Stimulated activated effector memory CD8-positive, alpha-beta T cell treated with anti-CD3 and anti-CD28 coated beads, Interleukin-12 subunit alpha, Interleukin-12 subunit beta, amount 100 ng/mL, for 72 hours (primary cell): ENCODE results near the gene SCFD1.
A peak's percentile ranks its signal among the peaks of the same experiment; 100 is the strongest.
"Not testable (repeated sequence)": the region's sequence is repeated elsewhere in the genome, so short reads cannot be mapped to it uniquely, and the experiment has no call there.

Experiments
- ATAC-seq: fragments of 150-1000 bp; cut with Tn5 transposase; 2 replicates; pipeline ENCODE4 v1.10.0; 2021
- DNase-seq, 2 donors: peaks; one replicate each; pipeline ENCODE4 v3.0.0; 2021 to 2022; ENCODE audit warnings: low spot score in 2 of 2
- H3K27ac Mint-ChIP-seq: one replicate; pipeline ENCODE4 v1.8.0; 2022; ENCODE audit warnings: mild to moderate bottlenecking, mixed read lengths
- H3K36me3 Mint-ChIP-seq: one replicate; pipeline ENCODE4 v1.8.0; 2022; ENCODE audit warnings: mild to moderate bottlenecking, mixed read lengths
- H3K4me1 Mint-ChIP-seq: one replicate; pipeline ENCODE4 v1.8.0; 2022; ENCODE audit warnings: mixed read lengths
- H3K4me3 Mint-ChIP-seq: one replicate; pipeline ENCODE4 v1.8.0; 2022; ENCODE audit warnings: mild to moderate bottlenecking, mixed read lengths
- H3K9me3 Mint-ChIP-seq: one replicate; pipeline ENCODE4 v1.8.0; 2022; ENCODE audit warnings: mixed read lengths

Gene SCFD1, protein sequence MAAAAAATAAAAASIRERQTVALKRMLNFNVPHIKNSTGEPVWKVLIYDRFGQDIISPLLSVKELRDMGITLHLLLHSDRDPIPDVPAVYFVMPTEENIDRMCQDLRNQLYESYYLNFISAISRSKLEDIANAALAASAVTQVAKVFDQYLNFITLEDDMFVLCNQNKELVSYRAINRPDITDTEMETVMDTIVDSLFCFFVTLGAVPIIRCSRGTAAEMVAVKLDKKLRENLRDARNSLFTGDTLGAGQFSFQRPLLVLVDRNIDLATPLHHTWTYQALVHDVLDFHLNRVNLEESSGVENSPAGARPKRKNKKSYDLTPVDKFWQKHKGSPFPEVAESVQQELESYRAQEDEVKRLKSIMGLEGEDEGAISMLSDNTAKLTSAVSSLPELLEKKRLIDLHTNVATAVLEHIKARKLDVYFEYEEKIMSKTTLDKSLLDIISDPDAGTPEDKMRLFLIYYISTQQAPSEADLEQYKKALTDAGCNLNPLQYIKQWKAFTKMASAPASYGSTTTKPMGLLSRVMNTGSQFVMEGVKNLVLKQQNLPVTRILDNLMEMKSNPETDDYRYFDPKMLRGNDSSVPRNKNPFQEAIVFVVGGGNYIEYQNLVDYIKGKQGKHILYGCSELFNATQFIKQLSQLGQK

DNA sequence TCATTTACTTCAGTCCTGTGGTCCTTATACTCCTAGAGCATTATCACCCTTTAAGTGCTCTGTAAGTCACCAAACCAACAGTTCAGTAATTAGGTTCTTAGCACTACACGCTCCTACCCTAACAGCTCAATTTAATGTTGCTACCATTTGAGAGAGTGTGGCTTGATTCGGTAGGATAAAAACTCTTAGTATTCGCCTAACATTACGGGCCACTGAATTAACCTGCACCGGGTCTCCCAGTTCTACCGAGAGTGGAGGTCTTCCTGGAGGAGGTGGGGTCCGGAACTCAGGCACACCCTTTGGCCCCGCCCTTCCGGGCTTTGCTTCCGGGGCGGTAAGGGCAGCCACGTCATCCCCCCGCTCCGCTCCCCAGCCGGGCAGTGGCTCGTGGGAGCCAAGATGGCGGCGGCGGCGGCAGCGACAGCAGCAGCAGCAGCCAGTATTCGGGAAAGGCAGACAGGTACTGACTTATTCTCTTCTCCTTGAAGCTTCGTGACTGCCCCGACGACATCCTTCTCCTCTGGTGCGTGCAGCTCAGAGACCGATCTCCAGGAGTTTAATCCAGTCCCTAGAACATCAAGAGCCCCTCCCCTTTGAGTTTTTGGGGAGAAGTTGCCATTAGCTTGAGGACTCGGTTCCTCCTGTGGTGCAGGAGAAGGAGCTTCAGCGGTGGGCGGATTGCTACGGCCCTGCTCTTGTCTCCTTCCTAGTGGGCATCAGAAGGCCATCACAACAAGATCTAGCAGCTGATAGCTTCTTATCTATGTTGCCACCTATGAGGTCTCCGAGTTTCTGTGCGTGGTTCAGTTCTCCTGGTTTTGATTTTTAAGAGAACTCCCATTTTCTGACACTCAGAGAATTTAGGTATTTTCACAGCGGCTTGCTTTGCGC, at the start of gene SCFD1:
Gene SCFD1 (plus strand): TSS at position 380 of the 891 bp plus-strand sequence. CDS start 20 bp downstream, at position 400.
- DNase-seq (peak; percentile 86 to 95), ATAC-seq (peak; percentile 99)
- Mint-ChIP-seq H3K27ac (peak within 1 kb of the TSS; percentile 95), H3K36me3 (peaks cover 21% of the 10 kb centered on the region), H3K4me3 (peak within 1 kb of the TSS; percentile 89), H3K4me1 (peaks cover 27% of the 10 kb centered on the region), H3K9me3 (no peaks in the 10 kb centered on the region)

DNA sequence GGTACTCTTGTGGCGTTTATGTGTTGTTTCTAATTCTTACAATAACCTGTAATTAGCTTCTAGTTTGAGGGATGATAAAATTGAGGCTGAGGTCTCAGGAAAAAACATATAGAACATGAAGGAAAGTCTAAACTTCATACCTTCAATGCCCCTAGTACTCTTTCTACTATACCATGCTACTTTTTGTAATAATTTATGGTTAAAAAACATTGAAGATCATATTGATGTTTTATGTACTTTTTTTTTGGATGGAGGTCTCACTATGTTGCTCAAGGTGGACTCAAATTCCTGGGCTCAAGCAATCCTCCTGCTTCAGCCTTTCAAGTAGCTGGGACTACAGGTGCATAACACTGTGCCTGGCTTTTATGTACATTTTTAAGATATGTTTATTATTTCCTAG, 49.3 kb upstream of the SCFD1 start:
- peaks cover 79% of the 10 kb centered on the region for H3K4me1 Mint-ChIP-seq
- H3K36me3 Mint-ChIP-seq, result no peaks in the 10 kb centered on the region
- H3K9me3 Mint-ChIP-seq, result no peaks in the 10 kb centered on the region
- H3K27ac Mint-ChIP-seq, result no peak overlapping the region
- no peak for ATAC-seq
- H3K4me3 Mint-ChIP-seq, result no peak overlapping the region
- DNase-seq, result no peak

DNA sequence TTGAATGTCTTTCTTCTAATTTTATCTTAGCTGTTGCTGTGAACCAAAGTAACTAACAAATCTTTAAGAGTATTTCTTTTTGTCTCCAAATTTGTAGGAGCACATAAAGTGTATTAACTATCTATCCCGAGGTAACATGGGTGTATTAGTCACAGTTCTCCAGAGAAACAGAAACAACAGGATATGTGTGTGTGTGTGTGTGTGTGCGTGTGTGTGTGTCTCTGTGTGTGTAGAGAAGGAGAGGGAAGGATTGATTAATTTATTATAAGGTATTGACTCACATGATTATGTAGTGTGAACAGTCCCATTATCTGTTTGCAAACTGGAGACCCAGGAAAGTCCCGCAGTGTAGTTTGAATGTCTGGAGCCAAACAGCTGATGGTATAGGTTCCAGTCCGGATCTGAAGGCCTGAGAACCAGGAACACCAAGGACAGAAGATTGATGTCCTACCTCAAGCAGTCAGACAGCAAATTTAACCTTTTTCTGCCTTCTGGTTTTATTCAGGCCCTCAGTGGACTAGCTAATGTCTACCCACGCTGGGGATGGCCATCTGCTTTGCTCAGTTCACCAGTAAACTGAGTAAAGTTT, 48.8 kb upstream of the SCFD1 start:
- H3K4me3 Mint-ChIP-seq, result no peak overlapping the region
- H3K9me3 Mint-ChIP-seq, result no peaks in the 10 kb centered on the region
- ATAC-seq (no peak), DNase-seq (no peak)
- H3K36me3 Mint-ChIP-seq, result no peaks in the 10 kb centered on the region
- H3K4me1 Mint-ChIP-seq, result peaks cover 78% of the 10 kb centered on the region
- H3K27ac Mint-ChIP-seq, result no peak overlapping the region

DNA sequence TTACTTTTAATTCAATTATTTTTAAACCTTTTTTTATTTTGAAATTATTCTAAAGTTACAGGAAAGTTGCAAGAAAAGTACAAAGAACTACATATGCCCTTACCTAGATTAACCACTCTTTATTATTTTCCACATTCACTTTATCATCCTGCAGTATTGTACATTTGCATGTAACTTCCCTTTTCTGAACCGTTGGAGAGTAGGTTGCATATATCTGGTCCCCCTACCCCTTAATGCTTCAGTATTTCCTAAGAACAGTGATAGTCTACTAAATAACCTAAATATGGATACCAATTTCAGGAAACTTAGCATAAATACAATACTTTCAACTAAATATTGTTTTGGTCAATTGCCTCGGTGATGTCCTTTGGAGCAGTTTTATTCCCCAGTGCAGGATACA, 48.2 kb upstream of the SCFD1 start:
- Mint-ChIP-seq H3K36me3 (no peaks in the 10 kb centered on the region), H3K4me3 (no peak overlapping the region), H3K9me3 (no peaks in the 10 kb centered on the region), H3K27ac (no peak overlapping the region), H3K4me1 (peaks cover 75% of the 10 kb centered on the region)
- no peak for ATAC-seq
- no peak for DNase-seq

DNA sequence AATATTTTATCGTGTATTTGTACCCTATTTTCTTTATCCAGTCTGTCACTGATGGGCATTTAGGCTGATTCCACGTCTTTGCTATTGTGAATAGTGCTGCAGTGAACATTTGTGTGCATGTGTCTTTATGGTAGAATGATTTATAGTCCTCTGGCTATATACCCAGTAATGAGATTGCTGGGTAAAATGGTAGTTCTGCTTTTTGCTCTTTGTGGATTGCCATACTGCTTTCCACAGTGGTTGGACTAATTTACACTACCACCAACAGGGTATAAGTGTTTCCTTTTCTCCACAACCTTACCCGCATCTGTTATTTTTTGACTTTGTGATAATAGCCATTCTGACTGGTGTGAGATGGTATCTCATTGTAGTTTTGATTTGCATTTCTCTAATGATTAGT, 47.3 kb upstream of the SCFD1 start:
- H3K27ac Mint-ChIP-seq, H3K9me3 Mint-ChIP-seq, H3K4me3 Mint-ChIP-seq, DNase-seq, H3K36me3 Mint-ChIP-seq, ATAC-seq: not testable (repeated sequence)
- peaks cover 67% of the 10 kb centered on the region for H3K4me1 Mint-ChIP-seq

DNA sequence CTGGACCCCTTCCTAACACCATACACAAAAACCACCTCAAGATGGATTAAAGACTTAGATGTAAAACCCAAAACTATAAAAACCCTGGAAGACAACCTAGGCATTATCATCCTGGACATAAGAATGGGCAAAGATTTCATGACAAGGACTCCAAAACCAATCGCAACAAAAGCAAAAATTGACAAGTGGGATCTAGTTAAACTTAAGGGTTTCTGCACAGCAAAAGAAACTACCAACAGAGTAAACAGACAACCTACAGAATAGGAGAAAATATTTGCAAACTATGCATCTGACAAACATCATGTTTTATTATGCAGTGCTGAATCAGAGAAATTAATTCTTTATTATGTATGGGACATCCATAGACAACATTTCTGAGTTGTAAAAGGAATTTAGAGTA, 45.8 kb upstream of the SCFD1 start:
- ATAC-seq, H3K27ac Mint-ChIP-seq: not testable (repeated sequence)
- peaks cover 51% of the 10 kb centered on the region for H3K4me1 Mint-ChIP-seq

DNA sequence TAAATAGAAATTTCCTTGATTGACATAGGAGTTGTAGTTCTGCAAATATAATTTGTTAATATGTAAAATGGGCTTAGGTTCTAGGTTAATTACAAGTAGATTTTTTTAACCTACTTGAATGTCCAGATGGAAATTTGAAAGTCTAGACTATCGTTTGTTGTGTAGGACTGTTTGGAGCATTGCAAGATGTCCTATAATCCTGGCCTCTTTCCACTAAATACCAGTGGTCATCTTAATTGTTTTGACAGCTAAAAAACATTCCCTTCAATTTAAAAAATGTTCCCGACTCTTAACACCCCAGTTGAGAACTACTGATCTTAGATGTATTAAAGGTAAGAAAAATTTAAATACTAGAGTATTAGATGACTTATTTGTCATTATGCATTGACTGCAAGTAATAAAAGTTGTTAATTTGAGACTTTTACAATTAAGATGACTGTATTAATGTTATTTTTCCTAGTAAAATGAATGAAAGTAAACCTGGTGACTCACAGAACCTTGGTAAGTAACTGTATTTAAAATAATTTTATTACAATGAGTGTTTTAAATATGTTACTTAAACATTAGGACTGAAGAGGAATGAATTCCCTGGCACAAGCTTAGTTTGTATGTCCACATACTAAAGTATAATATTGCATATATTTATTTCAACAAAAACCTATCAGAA, 41.4 kb upstream of the SCFD1 start:
- Mint-ChIP-seq H3K27ac (no peak overlapping the region), H3K4me3 (no peak overlapping the region), H3K36me3 (peaks cover 18% of the 10 kb centered on the region), H3K4me1 (peaks cover 38% of the 10 kb centered on the region), H3K9me3 (peaks cover 4% of the 10 kb centered on the region)
- DNase-seq, result no peak
- ATAC-seq, result no peak

More for the DNA sequence above, 45.8 kb upstream of the SCFD1 start:
- H3K4me3 Mint-ChIP-seq, H3K9me3 Mint-ChIP-seq, DNase-seq, H3K36me3 Mint-ChIP-seq: not testable (repeated sequence)

DNA sequence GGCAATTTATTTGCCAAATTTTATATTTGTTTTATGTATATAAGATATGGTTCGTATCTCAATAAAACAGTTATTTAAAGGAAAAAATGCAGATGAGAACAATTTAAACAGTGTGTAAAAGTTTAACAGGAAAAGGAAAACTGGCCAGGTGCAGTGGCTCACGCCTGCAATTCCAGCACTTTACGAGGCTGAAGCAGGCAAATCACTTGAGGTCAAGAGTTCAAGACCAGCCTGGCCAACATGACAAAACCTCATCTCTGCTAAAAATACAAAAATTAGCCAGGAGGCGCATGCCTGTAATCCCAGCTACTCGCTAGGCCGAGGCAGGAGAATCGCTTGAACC, 40.9 kb upstream of the SCFD1 start:
- DNase-seq, result no peak
- ATAC-seq, result no peak
- H3K4me3 Mint-ChIP-seq, result no peak overlapping the region
- H3K27ac Mint-ChIP-seq, result no peak overlapping the region
- H3K4me1 Mint-ChIP-seq, result peaks cover 37% of the 10 kb centered on the region
- H3K36me3 Mint-ChIP-seq, result peaks cover 23% of the 10 kb centered on the region
- H3K9me3 Mint-ChIP-seq, result peaks cover 4% of the 10 kb centered on the region

DNA sequence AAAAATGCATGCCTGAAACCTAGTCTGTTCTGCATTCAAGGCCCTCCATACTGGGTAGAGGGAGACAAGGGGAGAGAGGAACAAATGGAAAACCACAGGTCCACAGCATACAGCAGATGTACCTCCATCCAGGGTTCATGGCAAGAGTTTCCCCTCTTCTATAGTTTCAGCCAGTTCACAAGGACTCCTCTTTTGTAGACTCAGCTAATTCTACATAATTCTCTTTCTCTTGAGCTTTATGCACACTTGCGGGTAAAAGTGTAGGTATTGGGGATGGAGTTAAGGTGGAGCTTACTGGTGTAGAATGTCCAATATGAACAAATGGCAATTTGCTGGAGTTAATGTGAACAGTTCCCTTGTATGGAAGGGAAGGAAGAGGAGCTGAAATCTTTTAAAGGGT, 39.7 kb upstream of the SCFD1 start:
- Mint-ChIP-seq H3K27ac (no peak overlapping the region), H3K4me3 (no peak overlapping the region), H3K9me3 (peaks cover 4% of the 10 kb centered on the region), H3K4me1 (peaks cover 31% of the 10 kb centered on the region), H3K36me3 (peaks cover 24% of the 10 kb centered on the region)
- no peak for ATAC-seq
- DNase-seq, result no peak

DNA sequence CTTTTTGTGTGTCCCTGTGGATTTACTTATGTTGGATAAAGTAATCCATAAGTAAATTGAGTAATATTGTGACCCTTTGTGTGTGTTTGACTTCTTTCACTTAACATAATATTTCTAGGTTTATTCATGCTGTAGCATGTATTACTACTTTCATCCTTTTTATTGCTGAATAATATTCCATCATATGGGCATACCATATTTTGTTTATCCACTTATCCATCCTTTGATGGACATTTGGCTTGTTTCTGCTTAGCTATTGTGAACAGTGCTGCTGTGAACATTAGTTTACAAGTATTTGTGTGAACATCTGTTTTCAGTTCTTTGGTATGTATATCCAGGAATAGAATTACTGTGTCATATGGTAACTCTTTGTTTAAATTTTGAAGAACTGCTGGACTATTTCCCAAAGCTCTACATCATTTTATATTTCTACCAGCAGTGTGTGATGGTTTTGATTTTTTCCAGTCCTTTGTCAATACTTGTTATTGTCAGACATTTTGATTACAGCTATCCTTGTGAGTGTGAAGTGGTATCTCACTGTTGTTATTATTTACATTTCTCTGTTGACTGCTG, 38.0 kb upstream of the SCFD1 start:
- Mint-ChIP-seq H3K9me3 (peaks cover 4% of the 10 kb centered on the region), H3K4me3 (no peak overlapping the region), H3K27ac (no peak overlapping the region), H3K36me3 (peaks cover 31% of the 10 kb centered on the region), H3K4me1 (peaks cover 22% of the 10 kb centered on the region)
- ATAC-seq (no peak), DNase-seq (no peak)

DNA sequence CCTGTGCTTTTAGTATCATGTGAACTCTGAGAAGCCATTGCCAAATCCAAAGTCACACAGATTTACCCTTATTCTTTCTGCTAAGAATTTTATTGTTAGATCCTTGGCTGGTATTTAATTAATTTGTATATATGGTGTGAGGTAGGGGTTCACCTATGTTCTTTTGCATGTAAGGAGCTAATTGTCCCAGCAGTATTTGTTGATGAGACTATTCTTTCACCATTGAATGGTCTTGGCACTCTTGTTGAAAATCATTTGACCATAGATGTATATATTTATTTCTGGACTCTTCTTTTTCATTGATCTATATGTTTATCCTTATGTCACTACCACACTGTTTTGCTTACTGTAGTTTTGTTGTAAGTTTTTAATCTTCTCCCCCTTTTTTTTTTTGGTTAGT, 36.9 kb upstream of the SCFD1 start:
- no peak overlapping the region for H3K27ac Mint-ChIP-seq
- no peak for DNase-seq
- H3K9me3 Mint-ChIP-seq, result peaks cover 4% of the 10 kb centered on the region
- H3K36me3 Mint-ChIP-seq, result peaks cover 42% of the 10 kb centered on the region
- no peak for ATAC-seq
- peaks cover 22% of the 10 kb centered on the region for H3K4me1 Mint-ChIP-seq
- no peak overlapping the region for H3K4me3 Mint-ChIP-seq

DNA sequence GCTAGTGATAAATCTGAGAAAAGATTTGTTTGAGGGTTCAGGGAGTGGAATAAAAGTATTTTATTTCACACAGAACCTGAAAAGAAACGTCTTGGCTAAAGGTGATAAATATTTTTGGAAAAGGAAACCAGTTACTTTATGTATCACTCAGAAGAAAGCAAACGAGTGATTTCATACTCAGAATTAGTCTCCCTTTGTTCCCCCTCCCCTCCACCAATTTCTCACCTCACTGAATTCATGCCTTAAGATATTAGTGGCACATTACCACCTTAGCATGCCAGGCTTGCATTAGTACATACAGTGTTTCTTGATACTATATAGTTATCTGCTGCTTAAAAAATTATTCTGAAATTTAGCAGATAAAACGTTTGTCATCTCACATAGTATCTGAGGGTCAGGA, 35.0 kb upstream of the SCFD1 start:
- DNase-seq, result no peak
- ATAC-seq, result peak; percentile 71
- peaks cover 4% of the 10 kb centered on the region for H3K9me3 Mint-ChIP-seq
- peaks cover 55% of the 10 kb centered on the region for H3K36me3 Mint-ChIP-seq
- peaks cover 17% of the 10 kb centered on the region for H3K4me1 Mint-ChIP-seq
- no peak overlapping the region for H3K27ac Mint-ChIP-seq
- H3K4me3 Mint-ChIP-seq, result no peak overlapping the region

DNA sequence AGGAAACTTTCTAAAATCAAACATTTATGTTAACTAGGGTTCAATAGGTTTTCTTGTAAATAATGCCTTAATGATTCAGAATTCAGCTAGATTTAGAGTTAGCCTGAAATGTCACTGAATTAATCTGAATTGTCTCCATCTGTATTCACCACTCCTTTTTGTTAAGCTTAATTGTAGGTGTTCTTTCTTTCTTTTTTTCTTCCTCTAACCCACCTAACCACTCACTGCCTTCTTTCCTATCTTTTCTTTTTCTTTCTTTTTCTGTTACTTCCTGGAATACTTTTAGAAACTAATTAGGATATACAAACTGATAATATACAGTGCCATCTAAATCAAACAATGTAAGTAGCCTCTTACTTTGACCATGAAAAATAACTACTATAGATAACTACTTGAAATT, 33.2 kb upstream of the SCFD1 start:
- DNase-seq (no peak), ATAC-seq (no peak)
- Mint-ChIP-seq H3K36me3 (peaks cover 67% of the 10 kb centered on the region), H3K4me3 (no peak overlapping the region), H3K27ac (peak overlapping the region; percentile 27), H3K4me1 (peaks cover 11% of the 10 kb centered on the region), H3K9me3 (peaks cover 4% of the 10 kb centered on the region)

DNA sequence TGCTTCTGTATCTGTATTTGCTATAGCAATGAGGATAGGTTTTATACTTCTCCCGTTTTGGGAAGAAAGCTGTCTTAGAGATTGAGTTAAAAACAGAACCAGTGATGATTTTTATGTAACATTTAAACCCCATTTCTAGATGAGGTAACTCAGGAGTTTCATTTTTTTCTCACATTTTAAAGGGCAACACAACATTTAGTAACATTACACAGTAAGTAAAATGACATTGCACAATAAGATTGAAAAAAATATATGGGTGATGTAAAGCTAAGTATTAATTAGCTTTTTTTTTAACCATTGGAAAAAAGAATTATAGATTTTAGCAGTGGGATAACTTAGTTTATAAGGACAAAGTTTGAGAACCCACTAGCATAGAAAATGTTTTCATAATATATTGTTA, 25.2 kb upstream of the SCFD1 start:
- Mint-ChIP-seq H3K27ac (no peak overlapping the region), H3K4me1 (no peaks in the 10 kb centered on the region), H3K9me3 (no peaks in the 10 kb centered on the region), H3K4me3 (no peak overlapping the region), H3K36me3 (peaks cover 78% of the 10 kb centered on the region)
- DNase-seq (no peak), ATAC-seq (no peak)
